ENCODE results near the gene KRTAP12-2. TPM values are rescaled to one million over a fixed set of nuclear protein-coding genes. Genes with fewer than 3 reads are reported as not detected.
A peak's percentile ranks its signal among the peaks of the same experiment; 100 is the strongest.

Gene KRTAP12-2
- total RNA-seq, 2 donors from 2014 or later: not detected

DNA sequence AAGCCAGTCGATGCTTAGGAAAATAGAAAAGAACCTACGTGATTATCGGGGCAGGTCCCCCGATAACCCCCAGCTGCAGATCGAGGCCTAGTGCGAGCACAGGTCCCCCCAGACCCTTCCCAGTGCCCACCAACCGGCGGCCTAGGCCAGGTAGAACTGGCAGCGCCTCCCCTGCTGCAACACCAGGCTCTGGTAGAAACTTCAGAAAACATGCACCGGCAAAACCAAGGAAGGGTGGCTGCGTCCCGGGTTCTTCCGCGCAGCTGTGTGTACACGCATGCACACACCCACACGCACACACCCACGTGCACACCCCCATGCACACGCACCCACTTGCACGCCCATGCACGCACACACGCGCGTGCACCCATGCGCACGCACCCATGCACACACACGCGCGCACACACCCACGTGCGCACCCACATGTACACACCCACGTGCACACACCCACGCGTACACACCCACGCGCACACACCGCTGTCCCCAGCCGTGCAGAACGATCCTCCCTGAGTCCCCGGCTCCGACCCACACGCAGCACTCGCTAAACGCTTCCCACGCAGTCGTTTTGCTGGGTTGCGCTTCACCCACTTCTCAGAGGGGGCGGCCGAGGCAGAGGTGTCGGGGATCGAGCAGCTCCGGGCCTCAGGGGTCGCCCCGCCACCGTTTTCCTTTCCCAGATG is 39.4 kb upstream of the KRTAP12-2 start:
- Histone ChIP-seq H3K4me1 (ENCODE audit: control insufficient read depth, insufficient read depth, low read length) (peaks cover 9% of the 10 kb centered on the region), H3K9ac (ENCODE audit: extremely low read depth, low read length, poor library complexity, severe bottlenecking) (no peak overlapping the region), H3K4me3 (ENCODE audit: low read length) (peak overlapping the region; percentile 29), H3K36me3 (ENCODE audit: control insufficient read depth, insufficient read depth, low read length) (no peaks in the 10 kb centered on the region), H3K27ac (ENCODE audit: low read depth, low read length) (no peak overlapping the region), H3K9me3 (ENCODE audit: control insufficient read depth, low read length) (peaks cover 6% of the 10 kb centered on the region), H3K27me3 (ENCODE audit: control insufficient read depth, insufficient read depth, low read length, poor library complexity, severe bottlenecking) (peaks cover 69% of the 10 kb centered on the region)
- TF ChIP-seq, protein P1, sequence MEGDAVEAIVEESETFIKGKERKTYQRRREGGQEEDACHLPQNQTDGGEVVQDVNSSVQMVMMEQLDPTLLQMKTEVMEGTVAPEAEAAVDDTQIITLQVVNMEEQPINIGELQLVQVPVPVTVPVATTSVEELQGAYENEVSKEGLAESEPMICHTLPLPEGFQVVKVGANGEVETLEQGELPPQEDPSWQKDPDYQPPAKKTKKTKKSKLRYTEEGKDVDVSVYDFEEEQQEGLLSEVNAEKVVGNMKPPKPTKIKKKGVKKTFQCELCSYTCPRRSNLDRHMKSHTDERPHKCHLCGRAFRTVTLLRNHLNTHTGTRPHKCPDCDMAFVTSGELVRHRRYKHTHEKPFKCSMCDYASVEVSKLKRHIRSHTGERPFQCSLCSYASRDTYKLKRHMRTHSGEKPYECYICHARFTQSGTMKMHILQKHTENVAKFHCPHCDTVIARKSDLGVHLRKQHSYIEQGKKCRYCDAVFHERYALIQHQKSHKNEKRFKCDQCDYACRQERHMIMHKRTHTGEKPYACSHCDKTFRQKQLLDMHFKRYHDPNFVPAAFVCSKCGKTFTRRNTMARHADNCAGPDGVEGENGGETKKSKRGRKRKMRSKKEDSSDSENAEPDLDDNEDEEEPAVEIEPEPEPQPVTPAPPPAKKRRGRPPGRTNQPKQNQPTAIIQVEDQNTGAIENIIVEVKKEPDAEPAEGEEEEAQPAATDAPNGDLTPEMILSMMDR (conservative IDR thresholded peaks at IDR 0.05): no peak
- Mint-ChIP-seq H3K27me3 (ENCODE audit: insufficient read depth) (peaks cover 81% of the 10 kb centered on the region), H3K4me3 (peak overlapping the region; percentile 45), H3K4me1 (peaks cover 67% of the 10 kb centered on the region), H3K27ac (peak overlapping the region; percentile 58), H3K9me3 (peaks cover 10% of the 10 kb centered on the region), H3K36me3 (ENCODE audit: low read depth) (no peaks in the 10 kb centered on the region)
- peak; percentile 76 for DNase-seq
- WGBS, 2 experiments (ENCODE audit: insufficient coverage in 1 of 2, insufficient read length in 1 of 2): 7 to 8% methylated on average over 28 to 54 of the region's 54 CpGs

DNA sequence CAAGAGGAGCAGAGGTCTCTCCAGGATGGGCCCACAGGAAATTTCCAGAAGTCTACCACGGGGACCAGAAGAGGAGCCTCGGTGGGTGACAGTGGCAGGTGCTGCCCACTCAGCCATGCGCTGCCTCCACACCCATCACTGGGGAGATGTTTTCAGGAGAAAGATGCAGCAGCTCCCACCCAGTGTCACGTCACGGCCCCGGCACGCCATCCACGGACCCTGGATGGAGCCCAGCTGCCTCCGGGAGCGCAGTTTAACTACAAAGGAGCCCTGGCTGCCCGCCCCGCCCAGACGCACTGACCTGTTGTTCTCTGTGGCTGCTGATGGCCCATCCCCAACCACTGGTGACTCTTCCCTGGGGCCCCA is 37.9 kb upstream of the KRTAP12-2 start:
- Histone ChIP-seq H3K9ac (ENCODE audit: extremely low read depth, low read length, poor library complexity, severe bottlenecking) (no peak overlapping the region), H3K9me3 (ENCODE audit: control insufficient read depth, low read length) (peaks cover 6% of the 10 kb centered on the region), H3K27ac (ENCODE audit: low read depth, low read length) (no peak overlapping the region), H3K4me1 (ENCODE audit: control insufficient read depth, insufficient read depth, low read length) (peaks cover 5% of the 10 kb centered on the region), H3K4me3 (ENCODE audit: low read length) (no peak overlapping the region), H3K27me3 (ENCODE audit: control insufficient read depth, insufficient read depth, low read length, poor library complexity, severe bottlenecking) (peaks cover 53% of the 10 kb centered on the region), H3K36me3 (ENCODE audit: control insufficient read depth, insufficient read depth, low read length) (no peaks in the 10 kb centered on the region)
- Mint-ChIP-seq H3K9me3 (peaks cover 10% of the 10 kb centered on the region), H3K4me3 (peak overlapping the region; percentile 35), H3K4me1 (peaks cover 57% of the 10 kb centered on the region), H3K27me3 (ENCODE audit: insufficient read depth) (peaks cover 68% of the 10 kb centered on the region), H3K36me3 (ENCODE audit: low read depth) (no peaks in the 10 kb centered on the region), H3K27ac (no peak overlapping the region)
- WGBS, 2 experiments (ENCODE audit: insufficient coverage in 1 of 2, insufficient read length in 1 of 2): 43 to 50% methylated on average over 9 to 13 of the region's 13 CpGs
- peak; percentile 86 for DNase-seq
- TF ChIP-seq, protein P1 (conservative IDR thresholded peaks at IDR 0.05): no peak

DNA sequence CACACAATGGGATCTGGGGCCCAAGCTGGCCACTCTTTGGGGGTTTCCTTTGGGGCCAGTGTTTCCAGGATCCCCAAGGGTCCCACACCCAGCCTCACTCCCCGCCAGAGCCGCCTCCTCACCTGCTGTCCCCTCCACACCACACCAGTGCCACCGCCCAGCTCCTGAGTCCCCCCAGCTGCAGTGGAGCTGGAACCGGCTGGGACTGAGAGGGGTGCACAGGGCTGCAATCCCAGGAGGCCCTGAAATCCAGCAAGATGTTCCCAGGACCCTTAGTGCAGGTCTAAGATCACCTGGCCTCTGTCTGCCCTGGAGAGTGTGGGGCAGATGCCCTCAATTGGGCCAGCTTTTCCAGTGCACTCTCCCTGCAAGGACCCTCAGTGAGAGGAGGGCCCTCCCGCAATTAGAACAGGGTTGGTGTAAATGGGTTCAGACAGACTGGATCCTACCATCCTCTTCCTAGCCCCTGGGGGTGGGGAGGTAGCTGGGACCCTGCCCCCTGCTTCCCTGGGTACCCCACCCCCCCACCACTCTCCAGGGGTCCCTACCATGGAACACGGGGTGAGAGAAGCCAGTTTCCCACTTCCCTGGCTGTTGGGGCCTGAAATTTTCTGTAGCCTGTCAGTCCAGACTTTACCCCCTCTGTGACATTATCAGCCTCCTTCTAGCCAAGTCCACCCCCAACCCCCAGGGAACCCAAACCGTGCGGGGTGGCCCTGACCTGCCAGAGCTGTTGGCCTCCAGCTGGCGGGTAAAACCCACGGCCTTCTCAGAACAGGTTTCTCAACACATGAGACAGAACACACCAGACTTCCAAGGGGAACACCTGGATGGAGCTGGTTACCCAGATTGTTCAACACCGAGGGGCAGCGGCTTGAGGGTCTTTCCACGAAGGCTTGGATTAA is 37.3 kb upstream of the KRTAP12-2 start:
- Mint-ChIP-seq H3K27me3 (ENCODE audit: insufficient read depth) (peaks cover 65% of the 10 kb centered on the region), H3K4me1 (peaks cover 57% of the 10 kb centered on the region), H3K9me3 (peaks cover 10% of the 10 kb centered on the region), H3K27ac (no peak overlapping the region), H3K4me3 (peak overlapping the region; percentile 35), H3K36me3 (ENCODE audit: low read depth) (no peaks in the 10 kb centered on the region)
- peak; percentile 68 for DNase-seq
- H3K9ac ChIP-seq (ENCODE audit: extremely low read depth, low read length, poor library complexity, severe bottlenecking): no peak overlapping the region
- TF ChIP-seq, protein P1 (conservative IDR thresholded peaks at IDR 0.05): no peak
- H3K4me3 ChIP-seq (ENCODE audit: low read length): no peak overlapping the region
- H3K27me3 ChIP-seq (ENCODE audit: control insufficient read depth, insufficient read depth, low read length, poor library complexity, severe bottlenecking): peaks cover 47% of the 10 kb centered on the region
- no peak overlapping the region for H3K27ac ChIP-seq (ENCODE audit: low read depth, low read length)
- H3K9me3 ChIP-seq (ENCODE audit: control insufficient read depth, low read length): peaks cover 6% of the 10 kb centered on the region
- no peaks in the 10 kb centered on the region for H3K4me1 ChIP-seq (ENCODE audit: control insufficient read depth, insufficient read depth, low read length)
- no peaks in the 10 kb centered on the region for H3K36me3 ChIP-seq (ENCODE audit: control insufficient read depth, insufficient read depth, low read length)
- 49 to 58% methylated on average over 3 to 13 of the region's 13 CpGs for WGBS, 2 experiments (ENCODE audit: insufficient coverage in 1 of 2, insufficient read length in 1 of 2)
